ENCODE data around the gene TMEM52.

Gene TMEM52

DNA sequence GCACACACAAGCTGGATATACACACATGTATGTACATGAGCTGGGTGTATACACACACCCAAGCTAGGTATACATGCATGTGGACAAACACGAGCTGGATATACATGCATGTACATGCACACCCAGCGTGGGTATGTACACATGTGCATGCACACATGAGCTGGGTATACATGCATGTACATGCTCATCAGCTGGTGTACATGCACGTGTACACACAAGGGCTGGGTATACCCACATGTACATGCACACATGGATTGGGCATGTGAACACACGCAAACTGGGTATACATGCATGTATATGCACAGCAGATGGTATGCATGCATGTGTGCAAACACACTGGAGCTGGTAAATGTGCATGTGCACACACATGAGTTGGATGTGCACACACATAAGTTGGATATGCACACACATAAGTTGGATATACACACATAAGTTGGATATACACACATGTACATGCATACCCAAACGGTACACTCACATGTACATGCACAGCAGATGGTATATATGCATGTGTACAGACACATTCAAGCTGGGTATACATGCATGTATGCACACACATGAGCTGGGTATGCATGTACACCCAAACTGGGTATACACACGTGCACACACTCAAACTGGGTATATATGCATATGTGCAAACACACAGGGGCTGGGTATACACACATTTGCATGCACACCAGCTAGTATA, 20.7 kb downstream of the TMEM52 start:
- H3K4me3 ChIP-seq (ENCODE audit: low read length) = no peak overlapping the region
- TF ChIP-seq, protein P1, sequence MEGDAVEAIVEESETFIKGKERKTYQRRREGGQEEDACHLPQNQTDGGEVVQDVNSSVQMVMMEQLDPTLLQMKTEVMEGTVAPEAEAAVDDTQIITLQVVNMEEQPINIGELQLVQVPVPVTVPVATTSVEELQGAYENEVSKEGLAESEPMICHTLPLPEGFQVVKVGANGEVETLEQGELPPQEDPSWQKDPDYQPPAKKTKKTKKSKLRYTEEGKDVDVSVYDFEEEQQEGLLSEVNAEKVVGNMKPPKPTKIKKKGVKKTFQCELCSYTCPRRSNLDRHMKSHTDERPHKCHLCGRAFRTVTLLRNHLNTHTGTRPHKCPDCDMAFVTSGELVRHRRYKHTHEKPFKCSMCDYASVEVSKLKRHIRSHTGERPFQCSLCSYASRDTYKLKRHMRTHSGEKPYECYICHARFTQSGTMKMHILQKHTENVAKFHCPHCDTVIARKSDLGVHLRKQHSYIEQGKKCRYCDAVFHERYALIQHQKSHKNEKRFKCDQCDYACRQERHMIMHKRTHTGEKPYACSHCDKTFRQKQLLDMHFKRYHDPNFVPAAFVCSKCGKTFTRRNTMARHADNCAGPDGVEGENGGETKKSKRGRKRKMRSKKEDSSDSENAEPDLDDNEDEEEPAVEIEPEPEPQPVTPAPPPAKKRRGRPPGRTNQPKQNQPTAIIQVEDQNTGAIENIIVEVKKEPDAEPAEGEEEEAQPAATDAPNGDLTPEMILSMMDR (conservative IDR thresholded peaks at IDR 0.05; ENCODE audit: low read depth, low read length) = no peak
- no peak for DNase-seq (ENCODE audit: low read depth)

DNA sequence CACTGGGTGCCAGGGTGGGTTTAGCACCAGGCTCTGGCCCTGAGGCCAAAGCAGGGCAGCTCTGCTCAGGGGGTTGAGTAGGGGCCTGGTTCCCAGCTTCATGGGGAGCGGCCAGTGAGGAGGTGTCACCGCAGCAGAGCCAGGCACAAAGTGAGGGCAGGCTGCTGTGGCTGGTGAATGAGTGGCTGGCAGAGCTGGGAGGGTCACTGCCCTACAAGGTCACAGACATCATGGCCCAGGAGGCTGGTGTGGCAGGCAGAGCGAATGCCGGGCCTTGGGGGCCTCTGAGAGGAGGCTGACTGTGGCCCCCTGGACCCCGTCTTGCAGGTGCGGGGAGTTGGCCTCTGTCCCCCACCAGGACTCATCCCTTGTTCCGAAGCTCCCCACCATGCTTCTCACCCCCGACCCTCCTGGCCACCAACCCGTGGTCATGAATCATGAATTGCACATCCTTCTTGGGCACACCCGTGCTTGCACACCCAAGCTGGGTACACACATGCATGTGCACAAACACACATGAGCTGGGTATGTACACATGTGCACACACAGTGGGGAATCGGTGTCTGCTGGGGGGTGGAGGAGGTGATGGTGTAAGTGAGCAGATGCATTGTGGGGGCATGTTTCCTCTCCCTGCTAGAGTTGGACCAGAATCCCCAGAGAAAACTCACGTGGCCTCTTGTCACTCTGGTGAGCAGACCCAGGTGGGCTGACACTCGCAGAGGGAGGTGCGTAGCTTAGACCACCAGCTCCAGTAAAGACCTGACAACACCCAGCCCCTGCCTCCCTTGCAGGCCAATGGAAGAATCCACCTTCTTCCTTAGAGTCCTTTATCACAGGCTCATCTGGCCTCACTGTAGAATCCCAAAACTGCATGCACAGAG, 23.4 kb downstream of the TMEM52 start:
- TF ChIP-seq, protein P1 (conservative IDR thresholded peaks at IDR 0.05; ENCODE audit: low read depth, low read length) = no peak
- DNase-seq (ENCODE audit: low read depth) = no peak
- H3K4me3 ChIP-seq (ENCODE audit: low read length) = no peak overlapping the region

DNA sequence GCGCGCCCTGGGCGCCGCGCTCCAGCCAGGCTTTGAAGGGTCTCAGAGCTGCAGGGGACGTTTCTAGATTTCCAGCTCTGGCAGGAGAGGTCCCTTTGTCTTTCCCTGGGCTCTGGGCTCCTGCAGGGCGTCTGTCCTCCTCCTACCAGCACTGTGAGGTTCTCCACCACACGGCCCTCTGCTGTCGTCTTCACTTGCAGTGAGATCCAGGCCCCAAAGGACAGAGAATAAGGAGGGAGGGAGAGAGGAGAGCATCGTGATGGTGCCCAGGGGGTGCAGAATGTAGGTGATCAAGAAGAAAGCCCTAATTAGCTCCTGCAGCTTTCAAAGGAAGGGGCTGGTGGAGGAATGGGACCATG, 24.0 kb downstream of the TMEM52 start:
- TF ChIP-seq, protein P1 (conservative IDR thresholded peaks at IDR 0.05; ENCODE audit: low read depth, low read length) = no peak
- DNase-seq (ENCODE audit: low read depth) = no peak
- H3K4me3 ChIP-seq (ENCODE audit: low read length) = no peak overlapping the region

- no peak overlapping the region for H3K4me3 ChIP-seq (ENCODE audit: low read length)
- TF ChIP-seq, protein P1 (conservative IDR thresholded peaks at IDR 0.05; ENCODE audit: low read depth, low read length) = no peak
- DNase-seq (ENCODE audit: low read depth) = no peak
Observed at GRCh38 chr1:1894354-1895059, 24.6 kb downstream of the TMEM52 start.

- no peak overlapping the region for H3K4me3 ChIP-seq (ENCODE audit: low read length)
- TF ChIP-seq, protein P1 (conservative IDR thresholded peaks at IDR 0.05; ENCODE audit: low read depth, low read length) = no peak
- no peak for DNase-seq (ENCODE audit: low read depth)
Observed at GRCh38 chr1:1893997-1894353, 25.1 kb downstream of the TMEM52 start.

DNA sequence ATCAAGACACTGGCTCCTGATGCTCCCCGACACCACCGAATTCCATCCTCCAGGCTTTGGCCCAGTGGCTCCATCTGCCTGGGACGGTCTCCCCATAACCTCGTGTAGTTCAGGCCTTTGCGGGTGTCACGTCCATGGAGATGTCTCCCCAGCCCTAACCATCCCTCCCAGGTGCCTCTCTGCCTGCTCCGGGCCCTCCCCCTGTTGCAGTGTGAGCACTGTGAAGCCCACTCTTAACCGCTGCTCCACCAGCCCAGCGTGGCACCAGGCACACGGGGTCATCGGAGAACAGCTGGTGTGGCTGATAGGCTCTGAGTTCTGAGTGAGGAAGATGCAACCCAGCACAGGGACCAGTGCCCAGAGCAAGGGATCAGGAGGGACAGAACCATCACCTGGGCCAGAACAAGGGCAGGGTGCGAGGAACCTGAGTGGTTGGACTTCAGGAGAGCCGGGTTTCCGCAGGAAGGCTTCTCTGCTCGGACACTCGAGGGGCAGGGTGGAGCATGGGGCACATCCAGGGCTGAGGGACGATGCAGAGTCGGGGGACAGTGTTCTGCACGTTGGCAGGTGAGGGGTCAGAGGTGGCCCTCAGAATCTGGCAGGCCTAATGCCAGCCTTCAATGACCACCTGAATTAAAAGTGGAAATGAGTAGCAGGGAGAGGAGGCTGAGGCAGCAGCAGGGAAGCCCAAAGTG, 25.6 kb downstream of the TMEM52 start:
- no peak overlapping the region for H3K4me3 ChIP-seq (ENCODE audit: low read length)
- DNase-seq (ENCODE audit: low read depth) = no peak
- TF ChIP-seq, protein P1 (conservative IDR thresholded peaks at IDR 0.05; ENCODE audit: low read depth, low read length) = no peak

Measured in retinal pigment epithelial cell (primary cell).